Upper lobe of left lung (tissue), 6 donors: ENCODE results near the gene GTF2F1. TPM values are rescaled to one million over a fixed set of nuclear protein-coding genes. Genes with fewer than 3 reads are reported as not detected.
A peak's percentile ranks its signal among the peaks of the same experiment; 100 is the strongest.

Experiments
- ATAC-seq, 2 donors: fragments of 200-7000 bp; cut with Tn5 transposase; one replicate each; pipeline ENCODE4 v1.9.1; 2022; ENCODE audit warnings: mild to moderate bottlenecking in 2 of 2, moderate library complexity in 2 of 2; ENCODE audit not compliant: low FRiP score in 2 of 2
- DNase-seq, 2 donors: peaks; one replicate each; pipeline ENCODE4 v3.0.0-alpha.2; 2019 to 2020
- H3K27ac ChIP-seq, 4 donors: fragments of 200-600 bp; sonication (generic); one replicate each; pipeline ENCODE4 v1.5.1; 2016 to 2019
- H3K27me3 ChIP-seq, 4 donors: fragments of 200-600 bp; sonication (generic); one replicate each; pipeline ENCODE4 v1.5.1; 2017 to 2019
- H3K36me3 ChIP-seq, 4 donors: fragments of 200-600 bp; sonication (generic); one replicate each; pipeline ENCODE4 v1.5.1; 2016 to 2019
- H3K4me1 ChIP-seq, 4 donors: fragments of 200-600 bp; sonication (generic); one replicate each; pipeline ENCODE4 v1.5.1; 2018 to 2019
- H3K4me3 ChIP-seq, 4 donors: fragments of 200-600 bp; sonication (generic); one replicate each; pipeline ENCODE4 v1.5.1; 2017 to 2019; ENCODE audit warnings: mild to moderate bottlenecking in 2 of 4, moderate library complexity in 1 of 4
- H3K9me3 ChIP-seq, 4 donors: fragments of 200-600 bp; sonication (generic); one replicate each; pipeline ENCODE4 v1.5.1; 2018 to 2019
- CTCF ChIP-seq, 6 experiments: fragments of 450-650 bp in 4 of 6; fragments of 200-600 bp in 2 of 6; sonication (generic) in 2 of 6; IDR thresholded peaks; one replicate each; pipeline ENCODE4 v1.5.1; 2016 to 2019; ENCODE audit warnings: antibody characterized with exemption in 6 of 6
- EP300 ChIP-seq, 4 donors: sonication (generic); formaldehyde crosslinking; IDR thresholded peaks; one replicate each; pipeline ENCODE4 v1.5.1; 2017; ENCODE audit warnings: antibody characterized with exemption in 4 of 4, control low read depth in 2 of 4
- POLR2A ChIP-seq, 4 donors: fragments of 450-650 bp; IDR thresholded peaks; one replicate each; pipeline ENCODE4 v1.5.1; 2016 to 2017; ENCODE audit warnings: antibody characterized with exemption in 4 of 4, mild to moderate bottlenecking in 2 of 4
- POLR2AphosphoS5 ChIP-seq, 2 donors: sonication (generic); formaldehyde crosslinking; IDR thresholded peaks; one replicate each; pipeline ENCODE4 v1.5.1; 2017; ENCODE audit warnings: antibody characterized with exemption in 2 of 2
- WGBS, 2 donors: methylation state at CpG; one replicate each; pipeline ENCODE4 v1.1.5; 2017 to 2018; 5-methylcytosine and 5-hydroxymethylcytosine counted together
- total RNA-seq, 6 donors: library from RNA; depleted of rRNA in 4 of 6; stranded (reverse); fragments of >200 nt in 4 of 6; gene quantifications; one replicate each; pipeline versions ENCODE4 v1.1.0 to v1.2.1, GENCODE V29; 2016 to 2021
- donor health status: DM: no; HTN: no; CAD: no; lungs with moderate emphysema.
- donor health status: DM: no; HTN: yes; CAD: no; lungs with severe emphysema.

The GTF2F1 gene
- total RNA-seq, 6 donors from 2014 or later, result 40.3 to 76.6 (median 51.0) TPM

DNA sequence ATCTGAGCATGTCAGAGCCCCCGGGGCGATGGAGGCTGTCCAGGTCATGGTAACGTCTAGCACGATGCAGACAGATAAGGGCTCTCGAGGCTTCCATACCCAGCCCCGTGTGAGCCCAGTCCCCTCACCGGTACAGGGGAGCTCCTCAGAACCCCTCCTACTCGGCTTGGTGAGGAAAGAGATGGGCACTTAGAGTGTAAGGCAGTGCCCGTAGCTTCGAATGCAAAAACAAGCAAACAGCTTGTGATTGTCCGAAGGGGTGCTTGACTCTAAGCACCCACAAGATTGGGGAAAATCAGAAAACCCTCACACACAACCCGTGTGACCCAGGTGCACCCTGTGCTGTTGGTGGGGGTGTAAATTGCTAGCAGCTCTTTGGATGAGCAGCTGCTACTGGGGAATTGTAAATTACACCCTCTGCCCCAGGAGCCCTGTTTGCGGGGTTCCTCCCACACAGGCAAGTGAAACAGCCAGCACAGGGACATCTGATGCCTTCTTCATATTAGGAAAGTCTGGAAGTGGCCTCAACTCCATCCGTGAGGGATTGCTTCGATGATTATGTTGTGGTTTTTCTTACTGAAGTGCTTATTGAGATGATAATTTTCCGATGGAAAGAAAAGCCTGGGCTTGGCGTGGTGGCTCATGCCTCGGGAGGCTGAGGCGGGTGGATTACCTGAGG is 16.3 kb downstream of the GTF2F1 start:
- Histone ChIP-seq H3K27ac (no peak overlapping the region), H3K4me1 (peaks cover 9 to 27% (median 12%) of the 10 kb centered on the region in 4 donors), H3K4me3 (no peak overlapping the region), H3K36me3 (peaks cover 23 to 50% (median 40%) of the 10 kb centered on the region in 4 donors), H3K27me3 (no peaks in the 10 kb centered on the region), H3K9me3 (no peaks in the 10 kb centered on the region)
- DNase-seq, result no peak
- ATAC-seq, result no peak
- TF ChIP-seq POLR2AphosphoS5 (IDR thresholded peaks at IDR 0.05), result no peak
- no peak for TF ChIP-seq POLR2A (IDR thresholded peaks at IDR 0.05)
- no peak for TF ChIP-seq CTCF (IDR thresholded peaks at IDR 0.05)
- TF ChIP-seq EP300 (IDR thresholded peaks at IDR 0.05), result no peak
- WGBS, 2 donors, result 81% methylated on average over 17 to 19 of the region's 19 CpGs

- no peak for ATAC-seq
- peak within 1 kb of the TSS in 1 of 4 donors; percentile 5 for H3K27ac ChIP-seq
- H3K4me3 ChIP-seq, result no peak within 1 kb of the TSS
- DNase-seq, result peak in 1 of 2 donors; percentile 83
- TF ChIP-seq CTCF (IDR thresholded peaks at IDR 0.05), result no peak
- TF ChIP-seq POLR2AphosphoS5 (IDR thresholded peaks at IDR 0.05), result no peak
- no peak for TF ChIP-seq POLR2A (IDR thresholded peaks at IDR 0.05)
- no peak for TF ChIP-seq EP300 (IDR thresholded peaks at IDR 0.05)
- no peaks in the 10 kb centered on the region for H3K27me3 ChIP-seq
- whole genome bisulfite sequencing, 2 donors, result 78 to 90% methylated on average over 8 to 25 of the region's 25 CpGs
- H3K36me3 ChIP-seq, result peaks cover 12 to 39% (median 29%) of the 10 kb centered on the region in 4 donors
- no peaks in the 10 kb centered on the region for H3K9me3 ChIP-seq
- peaks cover 9 to 27% (median 12%) of the 10 kb centered on the region in 4 donors for H3K4me1 ChIP-seq
Observed at GRCh38 chr19:6375411-6376010, 17.5 kb downstream of the GTF2F1 start, which contains the start of gene PSPN. Gene PSPN (minus strand): TSS chr19:6375933. CDS start chr19:6375849, 84 bp downstream.

DNA sequence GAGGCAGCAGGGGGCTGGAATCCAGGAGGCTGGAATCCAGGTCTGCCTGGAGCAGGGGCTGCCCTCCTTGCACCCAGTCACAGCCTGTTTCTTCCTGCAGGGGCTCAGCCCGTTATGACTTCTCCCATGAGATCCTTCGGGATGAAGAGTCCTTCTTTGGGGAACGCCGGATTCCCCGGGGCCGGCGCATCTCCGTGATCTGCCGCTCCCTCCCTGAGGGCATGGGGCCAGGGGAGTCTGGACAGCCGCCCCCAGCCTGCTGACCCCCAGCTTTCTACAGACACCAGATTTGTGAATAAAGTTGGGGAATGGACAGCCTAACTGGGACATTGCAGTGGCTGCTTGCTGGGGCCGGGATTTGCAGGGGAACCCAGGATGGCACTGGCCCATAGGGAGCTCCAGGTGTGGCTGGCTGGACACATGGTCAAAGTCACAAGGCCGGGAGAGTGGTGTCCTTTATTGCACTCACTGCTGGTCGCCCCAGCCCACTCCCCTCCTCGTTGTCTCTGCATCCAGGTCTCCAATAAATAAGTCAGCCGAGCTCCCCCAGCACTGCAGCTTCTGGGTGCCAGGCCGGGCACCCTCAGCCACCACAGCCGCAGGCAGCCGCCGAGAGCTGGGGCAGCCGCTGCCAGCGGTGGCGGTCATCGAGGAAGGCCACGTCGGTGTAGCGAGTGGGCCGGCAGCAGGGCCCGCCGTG is 18.1 kb downstream of the GTF2F1 start:
- TF ChIP-seq POLR2A (IDR thresholded peaks at IDR 0.05) (no peak), EP300 (IDR thresholded peaks at IDR 0.05) (no peak), POLR2AphosphoS5 (IDR thresholded peaks at IDR 0.05) (no peak), CTCF (IDR thresholded peaks at IDR 0.05) (no peak)
- ATAC-seq (no peak), DNase-seq (peak in 1 of 2 donors; percentile 78)
- Histone ChIP-seq H3K4me3 (no peak overlapping the region), H3K27me3 (no peaks in the 10 kb centered on the region), H3K27ac (no peak overlapping the region), H3K9me3 (no peaks in the 10 kb centered on the region), H3K36me3 (peaks cover 5 to 32% (median 22%) of the 10 kb centered on the region in 4 donors), H3K4me1 (peaks cover 9 to 27% (median 12%) of the 10 kb centered on the region in 4 donors)
- 89 to 90% methylated on average over 21 to 22 of the region's 29 CpGs for WGBS, 2 donors

GRCh38 chr19:6374161-6374709 is 18.7 kb downstream of the GTF2F1 start:
- peaks cover 0 to 26% (median 16%) of the 10 kb centered on the region in 4 donors for H3K36me3 ChIP-seq
- H3K4me3 ChIP-seq, result peak overlapping the region in 1 of 4 donors; percentile 78
- no peak for ATAC-seq
- no peak for TF ChIP-seq EP300 (IDR thresholded peaks at IDR 0.05)
- no peak for TF ChIP-seq POLR2A (IDR thresholded peaks at IDR 0.05)
- no peak for TF ChIP-seq CTCF (IDR thresholded peaks at IDR 0.05)
- peak in 1 of 2 donors; percentile 85 for DNase-seq
- H3K27me3 ChIP-seq, result no peaks in the 10 kb centered on the region
- H3K9me3 ChIP-seq, result no peaks in the 10 kb centered on the region
- WGBS, 2 donors, result 85 to 86% methylated on average over 23 to 28 of the region's 29 CpGs
- H3K27ac ChIP-seq, result peak overlapping the region in 3 of 4 donors; percentile 48 to 99 (median 97)
- H3K4me1 ChIP-seq, result peaks cover 9 to 27% (median 12%) of the 10 kb centered on the region in 4 donors
